ENCODE data around the gene TMED1. TPM values are rescaled to one million over a fixed set of nuclear protein-coding genes. Genes with fewer than 3 reads are reported as not detected.

The TMED1 gene
- total and polyA plus RNA-seq, 9 of the 15 experiments (the other 6 are each of a cell fraction or from before 2014, with no cell fraction given), result 0.86 to 30.2 (median 23.5) TPM

DNA sequence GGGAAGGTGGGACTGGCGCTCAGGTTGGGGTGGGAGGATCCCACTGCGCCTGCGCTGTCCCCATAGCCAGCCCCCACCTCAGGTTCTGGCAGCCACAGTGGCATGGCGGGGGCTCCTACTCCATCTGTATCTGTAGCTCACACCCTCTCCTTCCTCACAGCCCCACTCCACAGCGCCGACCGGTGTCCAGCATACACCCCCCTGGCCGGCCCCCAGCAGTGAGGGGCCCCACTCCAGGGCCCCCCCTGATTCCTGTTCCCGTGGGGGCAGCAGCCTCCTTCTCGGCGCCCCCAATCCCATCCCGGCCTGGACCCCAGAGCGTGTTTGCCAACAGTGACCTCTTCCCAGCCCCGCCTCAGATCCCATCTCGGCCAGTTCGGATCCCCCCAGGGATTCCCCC lies 6.0 kb downstream of the TMED1 start:
- no TSS peak for BruUV-seq (replicated peaks)
- 91% methylated on average over 11 of the region's 16 CpGs for WGBS (ENCODE audit: insufficient coverage, low coverage, missing lambda C conversion rate)
- peak in 1 of 4 experiments; percentile 8 for DNase-seq (ENCODE audit: extremely low read depth in 1 of 4, low spot score in 3 of 4)
- in situ Hi-C loops (cut with MboI), result no loop called here
- FAIRE-seq, result no peak
- POLR2A ChIA-PET, result interaction anchor here (0.6 to 7.4 kb wide), 4 partner anchors 7 to 112 kb away, joined by 3 to 58 read pairs (median 3); partner anchors contain the start of gene DNM2
- H3K36me3 ChIP-seq (ENCODE audit: control insufficient read depth, insufficient read depth, low read length), result peaks cover 82% of the 10 kb centered on the region; the same call in 2 of the 3 replicates
- peaks cover 3 to 46% of the 10 kb centered on the region in 2 experiments; a peak in 4 of 5 replicates for H3K4me1 ChIP-seq (replicated peaks in 1 of 2; ENCODE audit: control insufficient read depth in 2 of 2, insufficient read depth in 2 of 2, low read length in 2 of 2)
- no peak overlapping the region for H2AFZ ChIP-seq (ENCODE audit: low read depth, low read length)
- H3K27me3 ChIP-seq (ENCODE audit: control insufficient read depth in 2 of 2, insufficient read depth in 2 of 2, low read length in 2 of 2), result no peaks in the 10 kb centered on the region
- peak overlapping the region in 1 of 2 experiments; percentile 52; a peak in 2 of 4 replicates for H3K9ac ChIP-seq (ENCODE audit: insufficient read depth in 1 of 2, low read depth in 2 of 2, low read length in 2 of 2)
- H3K4me2 ChIP-seq (ENCODE audit: insufficient read depth, low read length), result no peak overlapping the region
- peaks cover 2% of the 10 kb centered on the region; the same call in 1 of the 2 replicates for H4K20me1 ChIP-seq (replicated peaks; ENCODE audit: control insufficient read depth, insufficient read depth, low read length)
- no peaks in the 10 kb centered on the region for H3K9me1 ChIP-seq (ENCODE audit: control insufficient read depth, insufficient read depth, low read length)
- no peak for TF ChIP-seq PTTG1 (tag; IDR thresholded peaks at IDR 0.05; ENCODE audit: low read depth)
- no peak for TF ChIP-seq HMG20A (CRISPR knock-in tag; conservative IDR thresholded peaks at IDR 0.05)
- TF ChIP-seq ZBTB1 (CRISPR knock-in tag; IDR thresholded peaks at IDR 0.05; ENCODE audit: borderline replicate concordance, low read depth), result no peak
- TF ChIP-seq RBM22 (IDR thresholded peaks at IDR 0.05; ENCODE audit: low read depth, low read length, poor library complexity, severe bottlenecking), result peak; percentile 72
- H3K27ac ChIP-seq (ENCODE audit: extremely low read depth, low read depth, low read length), result no peak overlapping the region
- H3K79me2 ChIP-seq (ENCODE audit: control insufficient read depth, insufficient read depth, low read length), result peaks cover 2% of the 10 kb centered on the region; the same call in 2 of the 3 replicates
- no peak overlapping the region for H3K4me3 ChIP-seq
- CTCF ChIA-PET (ENCODE audit: low intra/inter-chr PET ratio), result no interaction called here
- no peaks in the 10 kb centered on the region for H3K9me3 ChIP-seq (replicated peaks; ENCODE audit: control insufficient read depth, insufficient read depth, low read depth, low read length)
- ATAC-seq, result no peak
- intact Hi-C loops (cut with micrococcal nuclease), result no loop called here

Measured in K562 (cell line).